Common myeloid progenitor, CD34-positive (primary cell): ENCODE measurements around the gene PHC2.

ENCODE experiments used
- CTCF ChIA-PET: fragments of 350-600 bp; sonication (Branson Sonifier 250); formaldehyde crosslinking; loops from one replicate; lab custom pipeline; 2021; ENCODE audit warnings: antibody characterized with exemption; lab: Charles Lee
- POLR2A ChIA-PET: fragments of 350-600 bp; sonication (Branson Sonifier 250); formaldehyde crosslinking; loops from one replicate; lab custom pipeline; 2021; ENCODE audit warnings: antibody characterized with exemption; lab: Charles Lee
- DNase-seq, 3 donors: peaks; one replicate each; pipeline versions ENCODE4 v3.0.0 to v3.0.0-alpha.2; 2013
- H3K27ac ChIP-seq, 2 experiments: 1 replicate in 1 of 2; 2 replicates in 1 of 2; pipeline ENCODE4 v1.7.0; 2013; ENCODE audit warnings: inconsistent platforms in 2 of 2, low read length in 2 of 2, mild to moderate bottlenecking in 2 of 2, low read depth in 1 of 2, moderate library complexity in 1 of 2; ENCODE audit not compliant: severe bottlenecking in 2 of 2, insufficient read depth in 1 of 2, poor library complexity in 1 of 2
- H3K27me3 ChIP-seq, 5 experiments: replicated peaks in 2 of 5; 1 replicate in 3 of 5; 2 replicates in 2 of 5; pipeline versions ENCODE4 v1.6.1 to v1.7.0; 2013; ENCODE audit warnings: low read length in 4 of 5, mild to moderate bottlenecking in 2 of 5, moderate library complexity in 2 of 5, inconsistent platforms in 1 of 5; ENCODE audit not compliant: insufficient read depth in 5 of 5, control insufficient read depth in 4 of 5
- H3K36me3 ChIP-seq, 4 experiments: 1 replicate in 2 of 4; 2 replicates in 2 of 4; pipeline versions ENCODE4 v1.6.1 to v1.7.0; 2013; ENCODE audit warnings: low read length in 3 of 4, control low read depth in 1 of 4, mild to moderate bottlenecking in 1 of 4; ENCODE audit not compliant: control insufficient read depth in 4 of 4, insufficient read depth in 4 of 4
- H3K4me1 ChIP-seq, 4 experiments: 1 replicate in 3 of 4; 2 replicates in 1 of 4; pipeline versions ENCODE4 v1.6.1 to v1.7.1; 2013; ENCODE audit warnings: low read length in 3 of 4, mild to moderate bottlenecking in 3 of 4, control low read depth in 1 of 4, inconsistent platforms in 1 of 4, moderate library complexity in 1 of 4; ENCODE audit not compliant: control insufficient read depth in 4 of 4, insufficient read depth in 4 of 4; ENCODE audit errors: control extremely low read depth in 1 of 4
- H3K4me3 ChIP-seq, 7 experiments: 1 replicate in 4 of 7; 2 replicates in 3 of 7; pipeline versions ENCODE4 v1.5.1 to v1.7.0; 2013; ENCODE audit warnings: mild to moderate bottlenecking in 7 of 7, low read length in 6 of 7, moderate library complexity in 6 of 7, inconsistent platforms in 2 of 7, low read depth in 2 of 7, control low read depth in 1 of 7; ENCODE audit not compliant: insufficient read depth in 4 of 7, control insufficient read depth in 1 of 7; ENCODE audit errors: extremely low read depth in 1 of 7
- H3K9me3 ChIP-seq, 5 experiments: 1 replicate in 4 of 5; 2 replicates in 1 of 5; pipeline versions ENCODE4 v1.6.1 to v1.7.1; 2013; ENCODE audit warnings: low read length in 4 of 5, mild to moderate bottlenecking in 2 of 5, inconsistent platforms in 1 of 5, low read depth in 1 of 5, moderate library complexity in 1 of 5; ENCODE audit not compliant: control insufficient read depth in 4 of 5, insufficient read depth in 2 of 5; ENCODE audit errors: control extremely low read depth in 1 of 5
- WGBS: methylation state at CpG from one replicate; pipeline ENCODE4 v1.1.5; 2013; ENCODE audit not compliant: insufficient coverage; 5-methylcytosine and 5-hydroxymethylcytosine counted together

Gene PHC2

GRCh38 chr1:33378976-33379375 lies 51.9 kb downstream of the PHC2 start:
- Histone ChIP-seq H3K27ac (no peak overlapping the region), H3K36me3 (peaks cover 0 to 10% (median 2%) of the 10 kb centered on the region in 4 experiments), H3K4me1 (peaks cover 10 to 62% (median 49%) of the 10 kb centered on the region in 4 experiments), H3K9me3 (no peaks in the 10 kb centered on the region), H3K4me3 (no peak overlapping the region), H3K27me3 (no peaks in the 10 kb centered on the region)
- 0% methylated on average over 1 of the region's 5 CpGs for WGBS
- ChIA-PET CTCF (interaction anchor here (2.9 kb wide), 1 partner anchor 10 kb away, joined by 16 read pairs; no protein-coding TSS in a partner anchor), POLR2A (no interaction called here)
- peak in 2 of 3 donors; percentile 54 to 67 for DNase-seq

- Histone ChIP-seq H3K9me3 (no peaks in the 10 kb centered on the region), H3K36me3 (peaks cover 0 to 14% (median 2%) of the 10 kb centered on the region in 4 experiments), H3K4me1 (peaks cover 10 to 58% (median 46%) of the 10 kb centered on the region in 4 experiments), H3K27ac (no peak overlapping the region), H3K27me3 (no peaks in the 10 kb centered on the region), H3K4me3 (no peak overlapping the region)
- no CpG with 5 or more reads among the region's 1 CpG for WGBS
- CTCF ChIA-PET, result interaction anchor here (2.9 kb wide), 1 partner anchor 9 kb away, joined by 16 read pairs; no protein-coding TSS in a partner anchor
- DNase-seq, result no peak
- POLR2A ChIA-PET, result no interaction called here
These were observed 52.4 kb downstream of the PHC2 start for GRCh38 chr1:33378524-33378923.

- ChIA-PET POLR2A (no interaction called here), CTCF (no interaction called here)
- Histone ChIP-seq H3K27ac (no peak overlapping the region), H3K4me3 (no peak overlapping the region), H3K36me3 (peaks cover 0 to 14% (median 3%) of the 10 kb centered on the region in 4 experiments), H3K4me1 (peaks cover 10 to 50% (median 39%) of the 10 kb centered on the region in 4 experiments), H3K9me3 (no peaks in the 10 kb centered on the region), H3K27me3 (no peaks in the 10 kb centered on the region)
- WGBS, result 100% methylated on average over 1 of the region's 1 CpG
- DNase-seq, result no peak
These were observed 53.1 kb downstream of the PHC2 start for GRCh38 chr1:33377756-33378155.

- H3K4me3 ChIP-seq, result no peak overlapping the region
- peaks cover 0 to 14% (median 5%) of the 10 kb centered on the region in 4 experiments for H3K36me3 ChIP-seq
- no peak for DNase-seq
- CTCF ChIA-PET, result interaction anchor here (0.8 kb wide), 1 partner anchor 13 kb away, joined by 3 read pairs; no protein-coding TSS in a partner anchor
- H3K9me3 ChIP-seq, result no peaks in the 10 kb centered on the region
- H3K4me1 ChIP-seq, result peaks cover 10 to 43% (median 32%) of the 10 kb centered on the region in 4 experiments
- POLR2A ChIA-PET, result no interaction called here
- H3K27me3 ChIP-seq, result no peaks in the 10 kb centered on the region
- WGBS, result 100% methylated on average over 1 of the region's 1 CpG
- H3K27ac ChIP-seq, result no peak overlapping the region
These were observed 53.9 kb downstream of the PHC2 start for GRCh38 chr1:33377013-33377412.

- CTCF ChIA-PET, result no interaction called here
- no peaks in the 10 kb centered on the region for H3K9me3 ChIP-seq
These were observed 55.6 kb downstream of the PHC2 start for GRCh38 chr1:33375316-33375715.

GRCh38 chr1:33374336-33375105 lies 56.4 kb downstream of the PHC2 start:
- WGBS, result 74% methylated on average over 3 of the region's 5 CpGs
- ChIA-PET POLR2A (no interaction called here), CTCF (no interaction called here)
- peak in 1 of 3 donors; percentile 41 for DNase-seq
- Histone ChIP-seq H3K36me3 (peaks cover 0 to 17% (median 10%) of the 10 kb centered on the region in 4 experiments), H3K27me3 (no peaks in the 10 kb centered on the region), H3K9me3 (no peaks in the 10 kb centered on the region), H3K4me3 (no peak overlapping the region), H3K4me1 (peaks cover 0 to 18% (median 8%) of the 10 kb centered on the region in 4 experiments), H3K27ac (no peak overlapping the region)

More at GRCh38 chr1:33375316-33375715, 55.6 kb downstream of the PHC2 start:
- Histone ChIP-seq H3K27ac (no peak overlapping the region), H3K4me1 (peaks cover 0 to 26% (median 15%) of the 10 kb centered on the region in 4 experiments), H3K36me3 (peaks cover 0 to 17% (median 9%) of the 10 kb centered on the region in 4 experiments), H3K27me3 (no peaks in the 10 kb centered on the region), H3K4me3 (no peak overlapping the region)
- WGBS, result 97% methylated on average over 9 of the region's 9 CpGs
- POLR2A ChIA-PET, result no interaction called here
- DNase-seq, result no peak

DNA sequence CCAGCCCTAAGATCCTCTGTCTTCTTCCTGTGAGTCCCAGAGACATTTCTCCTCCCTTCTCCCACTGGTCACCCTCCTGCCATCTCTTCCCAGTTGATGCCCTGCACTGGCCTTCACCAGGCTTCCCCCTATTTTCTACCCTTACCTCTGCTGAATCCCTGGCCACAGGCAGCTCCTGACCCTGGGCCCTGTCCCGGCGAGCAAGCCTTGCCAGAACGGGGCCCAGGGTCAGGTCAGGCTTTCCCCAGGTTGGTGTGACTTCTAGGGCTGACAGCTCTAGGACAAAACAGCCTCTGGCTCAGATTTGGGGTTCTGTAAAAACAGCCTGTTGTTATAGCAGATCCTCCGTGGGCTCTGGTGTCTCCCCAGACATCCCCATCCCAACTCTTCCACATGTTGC lies 57.3 kb downstream of the PHC2 start:
- Histone ChIP-seq H3K27ac (no peak overlapping the region), H3K36me3 (peaks cover 3 to 20% (median 10%) of the 10 kb centered on the region in 4 experiments), H3K4me3 (no peak overlapping the region), H3K4me1 (peaks cover 0 to 12% (median 3%) of the 10 kb centered on the region in 4 experiments), H3K9me3 (no peaks in the 10 kb centered on the region), H3K27me3 (no peaks in the 10 kb centered on the region)
- ChIA-PET CTCF (interaction anchor here (2.2 kb wide), 1 partner anchor 98 kb away, joined by 5 read pairs; no protein-coding TSS in a partner anchor), POLR2A (no interaction called here)
- 98% methylated on average over 4 of the region's 4 CpGs for WGBS
- DNase-seq, result no peak
